HepG2 (cell line): ENCODE results near the gene FCAMR. TPM values are rescaled to one million over a fixed set of nuclear protein-coding genes. Genes with fewer than 3 reads are reported as not detected.

ENCODE experiments used
- DPF2 ChIP-seq: sonication (generic); formaldehyde crosslinking; IDR thresholded peaks from 2 replicates; pipeline ENCODE4 v1.4.0; 2020; ENCODE audit warnings: mild to moderate bottlenecking, low read depth, missing genetic modification reagents, borderline replicate concordance
- GMEB2 ChIP-seq: IDR thresholded peaks from 2 replicates; pipeline ENCODE4 v1.6.1; 2016; ENCODE audit warnings: missing biosample characterization, missing genetic modification reagents, low read depth
- GPN1 ChIP-seq: sonication (generic); formaldehyde crosslinking; IDR thresholded peaks from 2 replicates; pipeline ENCODE4 v1.5.1; 2020; ENCODE audit warnings: missing genetic modification reagents, borderline replicate concordance
- HNRNPUL1 ChIP-seq: fragments of 200-400 bp; formaldehyde crosslinking; IDR thresholded peaks from 2 replicates; pipeline ENCODE4 v1.6.1; 2017; ENCODE audit warnings: low read depth, mild to moderate bottlenecking, low read length, moderate library complexity
- NFE2L2 ChIP-seq: fragments of 150-350 bp; IDR thresholded peaks from 2 replicates; pipeline ENCODE4 v1.6.1; 2014; ENCODE audit warnings: low read length
- TBX2 ChIP-seq: sonication (generic); formaldehyde crosslinking; IDR thresholded peaks from 2 replicates; pipeline ENCODE4 v1.5.0; 2020; ENCODE audit warnings: missing genetic modification reagents, mild to moderate bottlenecking, borderline replicate concordance
- TCF12 ChIP-seq, 2 experiments: fragments of 450-650 bp in 1 of 2; sonication (generic) in 1 of 2; formaldehyde crosslinking in 1 of 2; IDR thresholded peaks; 2 replicates each; pipeline versions ENCODE4 v1.6.1 to v1.8.0; 2017 to 2022; ENCODE audit warnings: antibody characterized with exemption in 1 of 2, mild to moderate bottlenecking in 1 of 2, missing genetic modification reagents in 1 of 2, moderate library complexity in 1 of 2
- ZBTB43 ChIP-seq: sonication (generic); formaldehyde crosslinking; conservative IDR thresholded peaks from 2 replicates; pipeline ENCODE4 v1.4.0; 2020; ENCODE audit warnings: missing genetic modification reagents
- ZBTB7B ChIP-seq: sonication (generic); formaldehyde crosslinking; IDR thresholded peaks from 2 replicates; pipeline ENCODE4 v1.4.0; 2020; ENCODE audit warnings: missing genetic modification reagents
- ZFY ChIP-seq: sonication (generic); formaldehyde crosslinking; IDR thresholded peaks from 2 replicates; pipeline ENCODE4 v1.4.0; 2020; ENCODE audit warnings: missing genetic modification reagents
- ZNF124 ChIP-seq: sonication (generic); formaldehyde crosslinking; IDR thresholded peaks from 2 replicates; pipeline ENCODE4 v1.4.0; 2020; ENCODE audit warnings: missing genetic modification reagents
- ZNF607 ChIP-seq: sonication (generic); formaldehyde crosslinking; IDR thresholded peaks from 2 replicates; pipeline ENCODE4 v1.5.1; 2020; ENCODE audit warnings: missing genetic modification reagents, mild to moderate bottlenecking, borderline replicate concordance
- ZNF850 ChIP-seq: sonication (generic); formaldehyde crosslinking; conservative IDR thresholded peaks from 2 replicates; pipeline ENCODE4 v1.9.0; 2021; ENCODE audit warnings: mild to moderate bottlenecking, missing genetic modification reagents
- ZSCAN30 ChIP-seq: sonication (generic); formaldehyde crosslinking; IDR thresholded peaks from 2 replicates; pipeline ENCODE4 v1.5.0; 2020; ENCODE audit warnings: mild to moderate bottlenecking, missing genetic modification reagents
- polyA plus RNA-seq, 8 experiments: library from polyadenylated mRNA; depleted of rRNA in 3 of 8; stranded (reverse) in 7 of 8; unstranded in 1 of 8; fragments of >200 nt; fragmentation: Illumina TruSeq in 4 of 8; extraction: Trizol in 4 of 8; gene quantifications; 2 replicates each; pipeline versions ENCODE4 v1.2.1 to v1.2.3, GENCODE V29; 2011 to 2016; ENCODE audit warnings: low read depth in 4 of 8, missing spikeins in 1 of 8, mixed read lengths in 1 of 8; ENCODE audit not compliant: insufficient read depth in 1 of 8
- total RNA-seq, 5 experiments: library from RNA; depleted of rRNA; stranded (reverse); fragments of >200 nt; fragmentation: Illumina TruSeq; extraction: Trizol; gene quantifications; 2 replicates each; pipeline ENCODE4 v1.2.3, GENCODE V29; 2016; ENCODE audit warnings: low read depth in 1 of 5
- TF ChIP-seq, protein P1 (sequence below): sonication (generic); formaldehyde crosslinking; conservative IDR thresholded peaks from 2 replicates; pipeline ENCODE4 v1.4.0; 2020; ENCODE audit warnings: mild to moderate bottlenecking, missing genetic modification reagents, moderate library complexity
- TF ChIP-seq, protein P2 (sequence below): IDR thresholded peaks from 2 replicates; pipeline ENCODE4 v1.6.1; 2016; ENCODE audit warnings: mild to moderate bottlenecking, missing biosample characterization, missing genetic modification reagents
- TF ChIP-seq, protein P3 (sequence below): IDR thresholded peaks from 2 replicates; pipeline ENCODE4 v1.6.1; 2016; ENCODE audit warnings: missing compliant biosample characterization, missing genetic modification reagents, borderline replicate concordance

FCAMR gene
- total and polyA plus RNA-seq, 2 of the 13 experiments (the other 11 are each of a cell fraction or from before 2014, with no cell fraction given), result not detected

DNA sequence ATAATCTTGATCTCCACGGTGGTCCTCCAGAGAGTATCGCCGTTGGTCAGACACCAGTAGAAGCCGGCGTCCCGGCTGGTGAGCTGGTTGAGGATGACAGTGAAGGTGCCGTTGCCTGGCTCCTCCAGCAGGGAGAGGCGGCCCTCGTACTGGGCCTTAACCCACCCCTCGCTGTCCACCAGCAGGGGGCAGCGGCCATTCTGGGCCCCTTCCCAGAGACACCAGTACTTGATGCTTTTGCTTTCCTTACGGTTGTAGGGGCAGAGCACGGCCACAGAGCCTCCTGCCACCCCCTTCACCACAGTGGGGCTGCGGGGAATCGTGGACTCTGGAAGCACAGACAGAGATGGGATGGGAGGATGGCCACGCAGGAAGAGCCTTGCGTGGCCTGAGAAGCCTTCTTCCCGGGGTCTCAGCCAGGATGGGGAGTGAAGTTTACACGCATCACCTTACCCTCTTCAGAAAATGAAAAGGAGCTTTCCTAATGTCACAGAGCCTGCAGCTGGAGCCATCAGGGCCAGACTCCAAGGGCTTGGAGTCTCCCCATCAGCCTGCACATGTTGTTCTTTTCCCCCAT is 34.7 kb downstream of the FCAMR start (continued):
- no peak for TF ChIP-seq ZBTB43
- no peak for TF ChIP-seq TCF12 (IDR thresholded peaks at IDR 0.05)
- TF ChIP-seq TCF12 (CRISPR knock-in tag; IDR thresholded peaks at IDR 0.05), result no peak
- TF ChIP-seq ZBTB7B (CRISPR knock-in tag), result no peak
- TF ChIP-seq ZSCAN30 (CRISPR knock-in tag), result no peak
- TF ChIP-seq, protein P1, sequence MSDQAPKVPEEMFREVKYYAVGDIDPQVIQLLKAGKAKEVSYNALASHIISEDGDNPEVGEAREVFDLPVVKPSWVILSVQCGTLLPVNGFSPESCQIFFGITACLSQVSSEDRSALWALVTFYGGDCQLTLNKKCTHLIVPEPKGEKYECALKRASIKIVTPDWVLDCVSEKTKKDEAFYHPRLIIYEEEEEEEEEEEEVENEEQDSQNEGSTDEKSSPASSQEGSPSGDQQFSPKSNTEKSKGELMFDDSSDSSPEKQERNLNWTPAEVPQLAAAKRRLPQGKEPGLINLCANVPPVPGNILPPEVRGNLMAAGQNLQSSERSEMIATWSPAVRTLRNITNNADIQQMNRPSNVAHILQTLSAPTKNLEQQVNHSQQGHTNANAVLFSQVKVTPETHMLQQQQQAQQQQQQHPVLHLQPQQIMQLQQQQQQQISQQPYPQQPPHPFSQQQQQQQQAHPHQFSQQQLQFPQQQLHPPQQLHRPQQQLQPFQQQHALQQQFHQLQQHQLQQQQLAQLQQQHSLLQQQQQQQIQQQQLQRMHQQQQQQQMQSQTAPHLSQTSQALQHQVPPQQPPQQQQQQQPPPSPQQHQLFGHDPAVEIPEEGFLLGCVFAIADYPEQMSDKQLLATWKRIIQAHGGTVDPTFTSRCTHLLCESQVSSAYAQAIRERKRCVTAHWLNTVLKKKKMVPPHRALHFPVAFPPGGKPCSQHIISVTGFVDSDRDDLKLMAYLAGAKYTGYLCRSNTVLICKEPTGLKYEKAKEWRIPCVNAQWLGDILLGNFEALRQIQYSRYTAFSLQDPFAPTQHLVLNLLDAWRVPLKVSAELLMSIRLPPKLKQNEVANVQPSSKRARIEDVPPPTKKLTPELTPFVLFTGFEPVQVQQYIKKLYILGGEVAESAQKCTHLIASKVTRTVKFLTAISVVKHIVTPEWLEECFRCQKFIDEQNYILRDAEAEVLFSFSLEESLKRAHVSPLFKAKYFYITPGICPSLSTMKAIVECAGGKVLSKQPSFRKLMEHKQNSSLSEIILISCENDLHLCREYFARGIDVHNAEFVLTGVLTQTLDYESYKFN, result no peak
- TF ChIP-seq ZNF124 (CRISPR knock-in tag), result no peak
- TF ChIP-seq GMEB2, result no peak
- TF ChIP-seq, protein P2, sequence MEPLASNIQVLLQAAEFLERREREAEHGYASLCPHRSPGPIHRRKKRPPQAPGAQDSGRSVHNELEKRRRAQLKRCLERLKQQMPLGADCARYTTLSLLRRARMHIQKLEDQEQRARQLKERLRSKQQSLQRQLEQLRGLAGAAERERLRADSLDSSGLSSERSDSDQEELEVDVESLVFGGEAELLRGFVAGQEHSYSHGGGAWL (CRISPR knock-in tag), result no peak
- TF ChIP-seq ZNF850, result no peak
- no peak for TF ChIP-seq ZNF607
- no peak for TF ChIP-seq DPF2 (CRISPR knock-in tag)
- TF ChIP-seq NFE2L2, result no peak
- TF ChIP-seq GPN1 (CRISPR knock-in tag), result no peak
- no peak for TF ChIP-seq HNRNPUL1
- TF ChIP-seq, protein P3, sequence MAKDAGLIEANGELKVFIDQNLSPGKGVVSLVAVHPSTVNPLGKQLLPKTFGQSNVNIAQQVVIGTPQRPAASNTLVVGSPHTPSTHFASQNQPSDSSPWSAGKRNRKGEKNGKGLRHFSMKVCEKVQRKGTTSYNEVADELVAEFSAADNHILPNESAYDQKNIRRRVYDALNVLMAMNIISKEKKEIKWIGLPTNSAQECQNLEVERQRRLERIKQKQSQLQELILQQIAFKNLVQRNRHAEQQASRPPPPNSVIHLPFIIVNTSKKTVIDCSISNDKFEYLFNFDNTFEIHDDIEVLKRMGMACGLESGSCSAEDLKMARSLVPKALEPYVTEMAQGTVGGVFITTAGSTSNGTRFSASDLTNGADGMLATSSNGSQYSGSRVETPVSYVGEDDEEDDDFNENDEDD (CRISPR knock-in tag), result 0 out of 2 replicates have a peak, but pooled peaks have one; percentile 31
- no peak for TF ChIP-seq ZFY (CRISPR knock-in tag)
- TF ChIP-seq TBX2 (CRISPR knock-in tag), result peak; percentile 15; the same call in 1 of the 2 replicates
